ENCODE measurements around the gene KAZN.
A peak's percentile ranks its signal among the peaks of the same experiment; 100 is the strongest.

Gene KAZN

GRCh38 chr1:14777516-14778506 lies 179.3 kb downstream of the KAZN start:
- no peak for DNase-seq

GRCh38 chr1:14778541-14778897 lies 180.0 kb downstream of the KAZN start:
- no peak for DNase-seq

- DNase-seq, result peak; percentile 56
Observed at GRCh38 chr1:14778898-14779865, 180.7 kb downstream of the KAZN start.

GRCh38 chr1:14780271-14780670 lies 181.8 kb downstream of the KAZN start:
- no peak for DNase-seq

- no peak for DNase-seq
Observed at GRCh38 chr1:14781811-14782210, 183.3 kb downstream of the KAZN start.

GRCh38 chr1:14782741-14783591 lies 184.5 kb downstream of the KAZN start:
- no peak for DNase-seq

- no peak for DNase-seq
Observed at GRCh38 chr1:14783592-14783886, 185.1 kb downstream of the KAZN start.

- no peak for DNase-seq
Observed at GRCh38 chr1:14784790-14785773, 186.6 kb downstream of the KAZN start.

DNA sequence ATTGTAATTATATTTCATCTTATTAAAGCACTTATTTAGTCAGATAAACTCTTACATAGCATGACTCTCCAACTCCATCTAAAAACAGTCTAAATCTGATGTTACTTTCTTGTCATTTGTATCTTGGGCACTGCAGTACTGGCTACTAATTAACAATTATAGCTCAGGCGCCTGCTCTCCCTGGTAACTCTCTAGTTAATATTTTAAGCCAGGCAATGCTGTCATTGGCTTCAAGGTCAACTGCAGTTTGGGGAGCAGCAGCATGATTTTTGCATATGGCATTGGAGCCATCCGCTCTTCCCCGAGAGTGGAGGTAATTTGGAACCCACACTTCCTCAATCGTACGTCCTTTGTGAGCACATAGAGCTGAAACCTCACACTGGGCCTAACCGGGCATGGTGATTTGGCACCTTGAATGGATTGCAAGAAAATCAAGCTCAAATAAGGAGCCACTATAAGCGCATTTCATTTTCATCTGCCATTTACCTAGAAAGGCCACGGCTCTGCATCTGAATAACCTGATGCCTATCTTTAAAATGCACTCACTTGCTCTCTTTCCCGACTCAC lies 187.7 kb downstream of the KAZN start:
- DNase-seq, result no peak

- DNase-seq, result no peak
Observed at GRCh38 chr1:14786681-14787080, 188.2 kb downstream of the KAZN start.

DNA sequence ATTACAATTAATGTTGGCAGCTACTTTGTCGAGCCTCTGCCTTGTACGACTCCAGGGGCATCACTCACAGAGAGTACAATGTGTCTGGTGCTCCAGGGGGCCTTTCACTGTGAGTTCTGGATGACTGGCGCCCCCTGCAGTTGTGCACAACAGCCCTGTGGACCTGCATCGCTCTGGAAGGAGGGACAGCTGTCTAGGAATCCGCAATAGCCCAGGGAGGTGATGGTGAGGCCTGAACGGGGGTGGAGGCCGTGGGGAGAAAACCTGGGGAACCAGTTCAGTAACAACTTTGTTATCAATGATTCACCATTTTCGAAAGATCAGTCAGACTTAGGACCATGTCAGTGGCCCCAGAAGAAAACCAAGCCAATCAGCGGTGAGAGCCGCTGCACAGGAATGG lies 189.1 kb downstream of the KAZN start:
- DNase-seq, result no peak

- DNase-seq, result no peak
Observed at GRCh38 chr1:14788080-14788479, 189.6 kb downstream of the KAZN start.

GRCh38 chr1:14790982-14791381 lies 192.5 kb downstream of the KAZN start:
- no peak for DNase-seq

DNA sequence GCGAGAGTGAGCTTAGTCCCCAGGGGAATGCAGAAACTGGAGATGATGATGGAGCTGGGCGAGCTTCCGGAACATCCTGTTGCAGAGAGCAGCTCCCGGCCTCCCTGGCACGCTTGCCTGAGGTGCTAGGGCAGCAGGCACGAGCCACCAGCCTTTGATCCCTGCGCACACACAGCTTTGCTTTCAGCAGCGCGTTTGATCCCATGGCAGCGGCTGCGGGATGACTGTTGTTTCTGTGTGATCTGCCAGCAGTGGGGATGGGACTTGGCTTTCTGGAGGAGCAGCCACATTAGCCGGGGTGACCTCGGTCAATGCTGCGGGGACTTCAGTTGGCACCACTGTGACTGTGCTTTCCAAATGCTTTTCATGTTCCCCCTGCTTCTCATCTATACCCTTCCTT lies 193.2 kb downstream of the KAZN start:
- no peak for DNase-seq

DNA sequence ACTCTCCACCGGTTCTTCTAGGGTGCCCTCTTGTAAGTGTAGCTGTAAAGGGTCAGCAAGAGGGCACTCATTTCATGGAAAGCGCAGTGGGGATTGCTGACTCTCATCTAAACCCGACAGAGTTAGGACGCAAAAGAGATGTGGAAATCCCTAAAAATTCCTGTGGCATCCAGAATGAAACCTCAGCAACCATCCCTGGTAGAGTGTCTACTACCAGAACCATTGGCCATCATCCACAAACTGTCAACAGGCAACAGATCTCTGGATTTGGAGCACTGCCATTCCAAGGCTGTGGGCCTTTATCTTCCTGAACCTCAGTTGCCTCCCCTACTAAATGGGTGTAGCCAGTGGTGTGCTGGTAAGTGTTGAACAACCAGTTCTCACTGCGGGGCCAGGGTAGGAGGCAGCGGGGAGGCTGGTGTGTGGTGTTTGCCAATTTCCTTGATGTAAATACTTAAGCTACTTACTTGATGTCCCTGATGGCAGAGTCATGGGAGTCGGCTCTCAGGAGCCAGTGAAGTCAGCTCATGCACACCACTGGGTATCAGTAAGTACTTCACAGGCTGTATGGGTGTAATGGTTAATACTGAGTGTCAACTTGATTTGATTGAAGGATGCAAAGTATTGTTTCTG lies 195.8 kb downstream of the KAZN start:
- no peak for DNase-seq

DNA sequence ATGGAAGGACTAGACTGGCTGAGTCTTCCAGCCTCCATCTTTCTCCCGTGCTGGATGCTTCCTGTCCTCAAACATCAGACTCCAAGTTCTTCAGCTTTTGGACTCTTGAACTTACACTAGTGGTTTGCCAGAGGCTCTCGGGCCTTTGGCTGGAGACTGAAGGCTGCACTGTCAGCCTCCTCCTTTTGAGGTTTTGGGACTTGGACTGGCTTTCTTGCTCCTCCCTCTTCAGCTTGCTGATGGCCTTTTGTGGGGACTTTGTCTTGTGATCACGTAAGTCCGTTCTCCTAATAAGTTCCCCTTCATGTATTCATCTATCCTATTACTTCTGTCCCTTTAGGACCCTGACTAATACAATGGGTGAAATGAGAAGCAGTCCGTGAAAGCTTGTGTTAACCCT lies 196.4 kb downstream of the KAZN start:
- no peak for DNase-seq

GRCh38 chr1:14795589-14795988 lies 197.1 kb downstream of the KAZN start:
- no peak for DNase-seq

DNA sequence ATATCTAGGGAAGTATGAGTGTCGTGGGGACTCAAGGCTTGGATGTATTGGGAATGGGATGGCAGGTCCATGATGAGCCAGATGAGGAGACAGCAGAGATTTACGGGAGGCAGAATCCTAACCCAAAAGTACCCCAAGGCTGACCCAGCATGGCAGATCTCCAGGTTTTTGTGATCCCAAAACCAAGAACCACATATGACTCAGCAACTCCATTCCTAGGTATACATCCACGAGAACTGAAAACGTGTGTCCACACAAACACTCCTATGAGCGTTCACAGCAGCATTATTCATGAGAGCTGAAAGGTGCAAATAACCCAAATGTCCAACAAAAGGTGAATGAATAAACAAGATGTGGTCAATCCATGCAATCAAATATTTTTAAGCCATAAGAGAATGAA lies 201.5 kb downstream of the KAZN start:
- DNase-seq, result no peak

- no peak for DNase-seq
Observed at GRCh38 chr1:14800500-14801076, 202.1 kb downstream of the KAZN start.

All from stimulated activated CD4-positive, alpha-beta T cell treated with anti-CD3 and anti-CD28 coated beads, Interleukin-15, amount 100 ng/mL, for 24 hours (primary cell).